Subcutaneous abdominal adipose tissue (tissue), 5 donors: ENCODE data around the gene ADGRF3.
"Not testable (repeated sequence)": the region's sequence is repeated elsewhere in the genome, so short reads cannot be mapped to it uniquely, and the experiment has no call there.

Experiments used
- H3K27ac ChIP-seq: one replicate; pipeline ENCODE4 v1.7.0; 2013; ENCODE audit warnings: low read depth, mild to moderate bottlenecking, inconsistent platforms, low read length, moderate library complexity
- H3K27me3 ChIP-seq, 5 donors: one replicate each; pipeline ENCODE4 v1.7.0; 2013; ENCODE audit warnings: low read length in 5 of 5, inconsistent platforms in 1 of 5; ENCODE audit not compliant: control insufficient read depth in 5 of 5, insufficient read depth in 4 of 5
- H3K36me3 ChIP-seq, 5 donors: one replicate each; pipeline ENCODE4 v1.7.0; 2013; ENCODE audit warnings: low read length in 5 of 5; ENCODE audit not compliant: control insufficient read depth in 5 of 5, insufficient read depth in 5 of 5
- H3K4me1 ChIP-seq, 5 donors: one replicate each; pipeline ENCODE4 v1.7.0; 2013; ENCODE audit warnings: low read length in 5 of 5, mild to moderate bottlenecking in 3 of 5, moderate library complexity in 1 of 5; ENCODE audit not compliant: control insufficient read depth in 5 of 5, insufficient read depth in 5 of 5
- H3K4me3 ChIP-seq, 5 donors: one replicate each; pipeline ENCODE4 v1.7.0; 2013; ENCODE audit warnings: low read length in 5 of 5, low read depth in 1 of 5
- H3K9ac ChIP-seq, 5 donors: one replicate each; pipeline ENCODE4 v1.7.0; 2013; ENCODE audit warnings: low read length in 5 of 5, mild to moderate bottlenecking in 4 of 5, moderate library complexity in 3 of 5
- H3K9me3 ChIP-seq, 5 donors: one replicate each; pipeline ENCODE4 v1.7.0; 2013; ENCODE audit warnings: low read length in 5 of 5; ENCODE audit not compliant: control insufficient read depth in 5 of 5
- donor health status: healthy.
- donor health status: healthy.
- donor health status: healthy.
- donor health status: healthy.
- donor health status: healthy.

Gene ADGRF3

GRCh38 chr2:26354469-26354868, 7.9 kb upstream of the ADGRF3 start:
- H3K27ac ChIP-seq, H3K27me3 ChIP-seq, H3K36me3 ChIP-seq, H3K4me3 ChIP-seq, H3K9me3 ChIP-seq, H3K4me1 ChIP-seq, H3K9ac ChIP-seq: not testable (repeated sequence)

DNA sequence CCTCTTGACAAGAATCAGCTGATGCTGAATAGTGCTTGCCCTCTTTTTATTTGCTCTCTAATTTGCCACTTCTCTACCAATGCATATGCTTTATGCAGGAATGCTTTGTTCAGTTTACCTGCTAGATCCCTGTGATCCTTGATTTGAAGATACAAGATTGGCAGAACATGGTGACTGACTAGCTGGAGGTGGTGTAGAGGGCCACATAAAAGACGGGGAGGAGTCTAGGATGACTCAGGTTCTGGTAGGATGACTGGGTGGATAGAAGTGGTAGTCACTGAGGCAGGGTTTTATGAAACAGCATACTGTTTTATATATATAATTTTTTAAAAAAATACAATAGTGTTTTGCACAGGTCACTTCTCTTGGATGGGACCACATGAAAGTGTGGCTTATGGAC, 6.3 kb upstream of the ADGRF3 start:
- Histone ChIP-seq H3K27ac (no peak overlapping the region), H3K4me1 (peaks cover 0 to 5% (median 0%) of the 10 kb centered on the region in 5 donors), H3K4me3 (no peak overlapping the region), H3K9ac (no peak overlapping the region), H3K27me3 (no peaks in the 10 kb centered on the region), H3K36me3 (peaks cover 0 to 3% (median 0%) of the 10 kb centered on the region in 5 donors), H3K9me3 (no peaks in the 10 kb centered on the region)

- H3K4me3 ChIP-seq, result no peak overlapping the region
- no peak overlapping the region for H3K27ac ChIP-seq
- no peak overlapping the region for H3K9ac ChIP-seq
- peaks cover 0 to 3% (median 0%) of the 10 kb centered on the region in 5 donors for H3K36me3 ChIP-seq
- H3K27me3 ChIP-seq, result no peaks in the 10 kb centered on the region
- no peaks in the 10 kb centered on the region for H3K9me3 ChIP-seq
- peaks cover 0 to 17% (median 11%) of the 10 kb centered on the region in 5 donors for H3K4me1 ChIP-seq
Measured at GRCh38 chr2:26351375-26352090, 4.9 kb upstream of the ADGRF3 start.

DNA sequence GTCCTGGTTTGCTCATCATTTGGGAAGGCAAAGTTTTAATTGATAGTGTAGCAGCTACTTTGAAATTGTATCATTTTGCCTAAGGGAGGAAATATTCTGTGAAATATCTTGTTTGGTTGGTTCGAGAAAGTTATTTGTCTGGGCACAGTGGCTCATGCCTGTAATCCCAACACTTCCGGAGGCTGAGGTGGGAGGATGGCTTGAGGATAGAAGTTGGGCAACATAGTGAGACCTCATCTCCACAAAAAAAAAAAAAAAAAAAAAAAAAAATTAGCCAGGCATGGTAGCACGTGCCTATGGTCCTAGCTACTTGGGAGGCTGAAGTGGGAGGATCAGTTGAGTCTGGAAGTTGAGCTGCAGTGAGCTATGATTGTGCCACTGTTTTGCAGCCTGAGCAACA, 3.1 kb upstream of the ADGRF3 start:
- Histone ChIP-seq H3K4me3 (no peak overlapping the region), H3K27me3 (no peaks in the 10 kb centered on the region), H3K9ac (no peak overlapping the region), H3K9me3 (no peaks in the 10 kb centered on the region), H3K36me3 (peaks cover 0 to 3% (median 0%) of the 10 kb centered on the region in 5 donors), H3K4me1 (peaks cover 2 to 22% (median 18%) of the 10 kb centered on the region in 5 donors), H3K27ac (no peak overlapping the region)

- Histone ChIP-seq H3K27ac (peak overlapping the region; percentile 96), H3K9me3 (no peaks in the 10 kb centered on the region), H3K36me3 (no peaks in the 10 kb centered on the region), H3K27me3 (no peaks in the 10 kb centered on the region), H3K4me1 (peaks cover 2 to 28% (median 23%) of the 10 kb centered on the region in 5 donors), H3K4me3 (peak overlapping the region; percentile 77 to 97 (median 91)), H3K9ac (peak overlapping the region; percentile 70 to 91 (median 82))
Measured at GRCh38 chr2:26347286-26347865, 787 bp upstream of the ADGRF3 start.

- H3K9me3 ChIP-seq, result no peaks in the 10 kb centered on the region
- no peaks in the 10 kb centered on the region for H3K36me3 ChIP-seq
- H3K27ac ChIP-seq, result peak within 1 kb of the TSS; percentile 100
- H3K4me3 ChIP-seq, result peak within 1 kb of the TSS; percentile 77 to 97 (median 97)
- H3K27me3 ChIP-seq, result no peaks in the 10 kb centered on the region
- H3K9ac ChIP-seq, result peak within 1 kb of the TSS; percentile 83 to 99 (median 96)
- peaks cover 2 to 28% (median 23%) of the 10 kb centered on the region in 5 donors for H3K4me1 ChIP-seq
Measured at GRCh38 chr2:26345545-26346453, 790 bp downstream of the ADGRF3 start, which contains the start of gene SELENOI. TSS of gene SELENOI (plus strand) at chr2:26346143. CDS start at chr2:26346233, 90 bp downstream.

GRCh38 chr2:26345283-26345544, 1.4 kb downstream of the ADGRF3 start:
- H3K36me3 ChIP-seq, result no peaks in the 10 kb centered on the region
- no peaks in the 10 kb centered on the region for H3K9me3 ChIP-seq
- no peaks in the 10 kb centered on the region for H3K27me3 ChIP-seq
- H3K4me1 ChIP-seq, result peaks cover 2 to 28% (median 23%) of the 10 kb centered on the region in 5 donors
- H3K9ac ChIP-seq, result peak overlapping the region; percentile 83 to 99 (median 96)
- peak overlapping the region; percentile 100 for H3K27ac ChIP-seq
- H3K4me3 ChIP-seq, result peak overlapping the region; percentile 77 to 97 (median 97)

DNA sequence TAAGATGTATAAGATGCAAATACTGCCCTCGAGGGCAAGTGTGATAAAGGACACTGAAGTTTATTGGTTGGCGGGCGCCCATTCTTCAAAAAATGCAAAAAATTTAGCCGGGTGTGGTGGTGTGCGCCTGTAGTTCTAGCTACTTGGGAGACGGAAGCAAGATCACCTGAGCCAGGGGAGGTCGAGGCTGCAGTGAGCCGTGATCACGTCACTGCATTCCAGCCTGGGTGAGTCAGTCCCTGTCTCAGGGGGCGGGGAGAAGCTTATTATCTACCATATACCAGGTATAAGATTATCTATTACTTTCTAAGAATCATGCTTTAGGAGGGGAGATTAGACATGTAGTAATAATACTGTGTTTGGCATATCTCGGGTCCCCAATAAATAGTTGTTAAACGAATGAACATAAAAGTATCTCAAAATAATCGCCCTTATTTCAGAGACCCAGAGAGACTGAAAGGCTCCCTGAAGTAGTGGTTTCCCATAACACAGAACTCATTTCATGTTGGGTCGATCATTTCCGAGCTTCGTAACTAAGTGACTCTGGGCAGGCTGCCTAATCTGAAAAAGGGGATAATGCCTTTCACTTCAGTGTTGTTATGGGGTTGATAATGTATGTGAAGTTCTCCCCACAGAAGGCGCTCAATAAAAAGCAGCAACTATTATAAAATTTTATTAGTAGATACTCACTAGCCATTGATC, 1.9 kb downstream of the ADGRF3 start:
- H3K27me3 ChIP-seq, result no peaks in the 10 kb centered on the region
- no peaks in the 10 kb centered on the region for H3K9me3 ChIP-seq
- peak overlapping the region; percentile 100 for H3K27ac ChIP-seq
- H3K4me1 ChIP-seq, result peaks cover 2 to 28% (median 23%) of the 10 kb centered on the region in 5 donors
- H3K4me3 ChIP-seq, result peak overlapping the region; percentile 77 to 97 (median 97)
- H3K9ac ChIP-seq, result peak overlapping the region; percentile 83 to 99 (median 96)
- H3K36me3 ChIP-seq, result no peaks in the 10 kb centered on the region

DNA sequence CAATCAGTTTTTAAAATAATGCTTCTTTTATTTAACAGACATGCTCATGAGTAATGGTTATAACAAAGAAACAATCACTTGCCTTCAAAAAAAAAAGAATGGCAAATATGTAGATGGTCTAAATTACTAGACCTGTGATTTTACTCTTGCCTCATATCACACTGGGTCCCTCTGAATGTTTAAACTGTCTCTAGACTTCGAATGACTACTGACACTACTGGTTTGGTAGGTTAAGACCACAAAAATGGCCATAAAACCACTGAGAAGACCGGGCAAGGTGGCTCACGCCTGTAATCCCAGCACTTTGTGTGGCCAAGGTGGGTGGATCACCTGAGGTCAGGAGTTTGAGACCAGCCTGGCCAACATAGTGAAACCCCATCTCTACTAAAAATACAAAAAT, 5.8 kb downstream of the ADGRF3 start:
- Histone ChIP-seq H3K36me3 (no peaks in the 10 kb centered on the region), H3K9ac (no peak overlapping the region), H3K27ac (no peak overlapping the region), H3K27me3 (no peaks in the 10 kb centered on the region), H3K4me1 (peaks cover 2 to 12% (median 11%) of the 10 kb centered on the region in 5 donors), H3K4me3 (no peak overlapping the region), H3K9me3 (no peaks in the 10 kb centered on the region)
